Caco-2 (cell line): ENCODE data around the gene WDR44. TPM values are rescaled to one million over a fixed set of nuclear protein-coding genes. Genes with fewer than 3 reads are reported as not detected.

Source experiments
- BruUV-seq: library from RNA; stranded (reverse); fragments of 400-500 nt; replicated peaks from 2 replicates; lab custom pipeline; 2021; lab: Mats Ljungman, UMichigan
- CTCF ChIA-PET: fragments of 300-600 bp; sonication (Branson Sonifier 250); formaldehyde crosslinking; loops from one replicate; lab custom pipeline; 2022; ENCODE audit warnings: antibody characterized with exemption; lab: Charles Lee
- POLR2A ChIA-PET: fragments of 300-600 bp; sonication (Branson Sonifier 250); formaldehyde crosslinking; loops from one replicate; lab custom pipeline; 2022; ENCODE audit warnings: antibody characterized with exemption; lab: Charles Lee
- DNase-seq, 2 experiments: peaks; one replicate each; pipeline versions ENCODE4 v3.0.0 to v3.0.0-alpha.2; 2020 to 2022
- H3K27me3 ChIP-seq: replicated peaks from 2 replicates; pipeline ENCODE4 v1.6.0; 2011; ENCODE audit warnings: low read length; ENCODE audit not compliant: control insufficient read depth, insufficient read depth
- H3K36me3 ChIP-seq: 2 replicates; pipeline ENCODE4 v1.5.1; 2011; ENCODE audit warnings: low read length; ENCODE audit not compliant: control insufficient read depth, insufficient read depth
- H3K4me1 ChIP-seq: fragments of 250-450 bp; sonication (Bioruptor Pico); 2 replicates; pipeline ENCODE4 v1.5.1; 2020; ENCODE audit warnings: mild to moderate bottlenecking
- H3K4me3 ChIP-seq: 2 replicates; pipeline ENCODE4 v1.5.1; 2011; ENCODE audit warnings: low read depth, mild to moderate bottlenecking, control low read depth, low read length
- H3K9me3 ChIP-seq: fragments of 250-450 bp; sonication (Bioruptor Pico); 2 replicates; pipeline ENCODE4 v1.5.1; 2020; ENCODE audit warnings: mild to moderate bottlenecking, moderate library complexity
- H3K27ac Mint-ChIP-seq: one replicate; pipeline ENCODE4 v1.8.0; 2022; ENCODE audit warnings: mixed read lengths; ENCODE audit not compliant: unreplicated experiment
- H3K27me3 Mint-ChIP-seq: one replicate; pipeline ENCODE4 v1.8.0; 2022; ENCODE audit warnings: mixed read lengths; ENCODE audit not compliant: insufficient read depth, unreplicated experiment
- H3K36me3 Mint-ChIP-seq: one replicate; pipeline ENCODE4 v1.8.0; 2022; ENCODE audit warnings: mild to moderate bottlenecking, mixed read lengths; ENCODE audit not compliant: insufficient read depth, unreplicated experiment
- H3K4me1 Mint-ChIP-seq: one replicate; pipeline ENCODE4 v1.8.0; 2022; ENCODE audit warnings: low read depth, mixed read lengths; ENCODE audit not compliant: unreplicated experiment
- H3K4me3 Mint-ChIP-seq: one replicate; pipeline ENCODE4 v1.8.0; 2022; ENCODE audit warnings: mild to moderate bottlenecking, moderate library complexity, mixed read lengths; ENCODE audit not compliant: unreplicated experiment
- H3K9me3 Mint-ChIP-seq: one replicate; pipeline ENCODE4 v1.8.0; 2022; ENCODE audit warnings: mixed read lengths; ENCODE audit not compliant: unreplicated experiment
- intact Hi-C: fragments of 100-400 bp; cut with micrococcal nuclease; formaldehyde crosslinking; loops from one replicate; pipeline ENCODE4 v1.10.0; 2022; ENCODE audit not compliant: unreplicated experiment
- microRNA-seq: library from miRNA; unstranded; fragments of <30 nt; microRNA quantifications from one replicate; pipeline ENCODE4 v1.2.0, GENCODE V29; 2022
- total RNA-seq: library from RNA; stranded (reverse); gene quantifications from 2 replicates; pipeline ENCODE4 v1.2.3, GENCODE V29; 2022
- TF ChIP-seq, protein P1 (sequence below), 2 experiments: fragments of 200-600 bp in 1 of 2; IDR thresholded peaks; 1 replicate in 1 of 2; 2 replicates in 1 of 2; pipeline versions ENCODE4 v1.5.1 to v1.8.0; 2011 to 2022; ENCODE audit warnings: antibody characterized with exemption in 1 of 2, control low read depth in 1 of 2, inconsistent platforms in 1 of 2, low read depth in 1 of 2, low read length in 1 of 2, mild to moderate bottlenecking in 1 of 2, moderate library complexity in 1 of 2; ENCODE audit not compliant: insufficient read depth in 1 of 2, severe bottlenecking in 1 of 2, unreplicated experiment in 1 of 2

The WDR44 gene
- total RNA-seq, 1 experiment from 2014 or later, result 9.9 TPM

GRCh38 chrX:118498351-118498750 lies 152.4 kb downstream of the WDR44 start:
- intact Hi-C loops, result no loop called here
- 0 out of 2 replicates have a peak, but pooled peaks cover 6% of the 10 kb centered on the region for H3K4me1 ChIP-seq
- DNase-seq, result no peak
- Mint-ChIP-seq H3K9me3 (no peaks in the 10 kb centered on the region), H3K27ac (no peak overlapping the region), H3K27me3 (no peaks in the 10 kb centered on the region), H3K36me3 (no peaks in the 10 kb centered on the region), H3K4me3 (no peak overlapping the region), H3K4me1 (no peaks in the 10 kb centered on the region)
- no peak overlapping the region for H3K4me3 ChIP-seq
- TF ChIP-seq, protein P1, sequence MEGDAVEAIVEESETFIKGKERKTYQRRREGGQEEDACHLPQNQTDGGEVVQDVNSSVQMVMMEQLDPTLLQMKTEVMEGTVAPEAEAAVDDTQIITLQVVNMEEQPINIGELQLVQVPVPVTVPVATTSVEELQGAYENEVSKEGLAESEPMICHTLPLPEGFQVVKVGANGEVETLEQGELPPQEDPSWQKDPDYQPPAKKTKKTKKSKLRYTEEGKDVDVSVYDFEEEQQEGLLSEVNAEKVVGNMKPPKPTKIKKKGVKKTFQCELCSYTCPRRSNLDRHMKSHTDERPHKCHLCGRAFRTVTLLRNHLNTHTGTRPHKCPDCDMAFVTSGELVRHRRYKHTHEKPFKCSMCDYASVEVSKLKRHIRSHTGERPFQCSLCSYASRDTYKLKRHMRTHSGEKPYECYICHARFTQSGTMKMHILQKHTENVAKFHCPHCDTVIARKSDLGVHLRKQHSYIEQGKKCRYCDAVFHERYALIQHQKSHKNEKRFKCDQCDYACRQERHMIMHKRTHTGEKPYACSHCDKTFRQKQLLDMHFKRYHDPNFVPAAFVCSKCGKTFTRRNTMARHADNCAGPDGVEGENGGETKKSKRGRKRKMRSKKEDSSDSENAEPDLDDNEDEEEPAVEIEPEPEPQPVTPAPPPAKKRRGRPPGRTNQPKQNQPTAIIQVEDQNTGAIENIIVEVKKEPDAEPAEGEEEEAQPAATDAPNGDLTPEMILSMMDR (IDR thresholded peaks at IDR 0.05; ENCODE audit: insufficient read depth in 1 of 2, low read depth in 1 of 2, low read length in 1 of 2, severe bottlenecking in 1 of 2, unreplicated experiment in 1 of 2), result no peak
- CTCF ChIA-PET, result interaction anchor here (1.3 kb wide), 1 partner anchor 39 kb away, joined by 9 read pairs; no protein-coding TSS in a partner anchor
- no peaks in the 10 kb centered on the region for H3K9me3 ChIP-seq
- BruUV-seq, result no TSS peak
- H3K36me3 ChIP-seq, result no peaks in the 10 kb centered on the region
- POLR2A ChIA-PET, result no interaction called here
- no peaks in the 10 kb centered on the region for H3K27me3 ChIP-seq

DNA sequence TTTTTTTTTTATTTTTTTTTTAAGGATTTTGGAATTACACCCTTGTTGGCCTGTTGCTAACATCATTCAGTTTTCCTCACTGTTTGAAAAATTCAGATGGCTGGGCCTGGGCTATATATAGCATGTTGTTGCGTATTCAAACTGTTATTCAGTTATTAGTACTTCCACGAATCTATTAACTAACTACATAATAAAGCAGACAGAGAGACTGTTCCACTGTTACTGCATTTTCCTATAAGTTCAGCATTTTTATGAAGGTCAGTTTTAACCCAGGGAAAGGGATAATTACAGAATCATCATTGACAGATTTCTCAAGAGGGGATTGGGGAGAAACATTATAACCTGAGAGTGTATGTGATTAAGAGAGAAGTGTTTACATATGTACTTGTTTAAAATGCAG lies 152.8 kb downstream of the WDR44 start:
- intact Hi-C loops, result no loop called here
- Mint-ChIP-seq H3K4me3 (peak overlapping the region; percentile 51), H3K27ac (no peak overlapping the region), H3K9me3 (no peaks in the 10 kb centered on the region), H3K27me3 (no peaks in the 10 kb centered on the region), H3K4me1 (no peaks in the 10 kb centered on the region), H3K36me3 (no peaks in the 10 kb centered on the region)
- no peak for DNase-seq
- TF ChIP-seq, protein P1 (IDR thresholded peaks at IDR 0.05; ENCODE audit: insufficient read depth in 1 of 2, low read depth in 1 of 2, low read length in 1 of 2, severe bottlenecking in 1 of 2, unreplicated experiment in 1 of 2), result no peak
- ChIA-PET CTCF (interaction anchor here (1.3 kb wide), 1 partner anchor 39 kb away, joined by 9 read pairs; no protein-coding TSS in a partner anchor), POLR2A (no interaction called here)
- no peak overlapping the region for H3K4me3 ChIP-seq
- 0 out of 2 replicates have a peak, but pooled peaks cover 6% of the 10 kb centered on the region for H3K4me1 ChIP-seq
- H3K36me3 ChIP-seq, result no peaks in the 10 kb centered on the region
- no peaks in the 10 kb centered on the region for H3K9me3 ChIP-seq
- H3K27me3 ChIP-seq, result no peaks in the 10 kb centered on the region
- BruUV-seq, result no TSS peak

DNA sequence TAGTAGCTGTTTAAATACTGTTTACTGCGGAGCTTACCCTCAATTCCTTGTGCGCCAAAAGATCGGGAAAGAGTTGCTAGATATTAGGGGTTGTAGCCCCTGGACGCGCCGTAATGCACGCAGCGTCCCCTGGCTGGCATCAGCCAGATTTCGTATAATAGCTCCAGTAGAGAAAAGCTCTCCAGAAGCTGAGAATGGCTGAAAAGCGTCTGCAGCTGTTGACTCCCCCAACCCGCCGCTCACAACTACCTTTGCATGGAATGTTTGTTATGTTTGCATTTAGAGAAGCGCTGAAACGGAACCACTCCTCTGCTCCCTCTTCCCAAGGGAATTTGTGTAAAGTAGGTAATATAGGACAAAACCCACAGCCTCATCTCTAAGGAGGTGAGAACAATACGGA lies 153.4 kb downstream of the WDR44 start:
- Mint-ChIP-seq H3K27ac (no peak overlapping the region), H3K27me3 (no peaks in the 10 kb centered on the region), H3K4me3 (peak overlapping the region; percentile 51), H3K9me3 (no peaks in the 10 kb centered on the region), H3K4me1 (no peaks in the 10 kb centered on the region), H3K36me3 (no peaks in the 10 kb centered on the region)
- Histone ChIP-seq H3K27me3 (no peaks in the 10 kb centered on the region), H3K9me3 (no peaks in the 10 kb centered on the region), H3K36me3 (no peaks in the 10 kb centered on the region), H3K4me3 (no peak overlapping the region), H3K4me1 (0 out of 2 replicates have a peak, but pooled peaks cover 6% of the 10 kb centered on the region)
- no TSS peak for BruUV-seq
- POLR2A ChIA-PET, result no interaction called here
- CTCF ChIA-PET, result interaction anchor here (1.3 kb wide), 1 partner anchor 40 kb away, joined by 9 read pairs; no protein-coding TSS in a partner anchor
- intact Hi-C loops, result no loop called here
- DNase-seq, result no peak
- TF ChIP-seq, protein P1 (IDR thresholded peaks at IDR 0.05; ENCODE audit: insufficient read depth in 1 of 2, low read depth in 1 of 2, low read length in 1 of 2, severe bottlenecking in 1 of 2, unreplicated experiment in 1 of 2), result no peak

Small RNA genes within 50 kb of the gene (microRNA-seq; reads per million reads assigned to microRNA genes)
- 6.1 reads per million, percentile 37 among the genes with 10 or more reads in this experiment for gene MIR1277

Other genes starting within 250 kb of the WDR44 start
- gene KLHL13, start 229.3 kb upstream of the WDR44 start, total RNA-seq, result 8.7 and 9.1 TPM in 2 replicates
- gene DOCK11, start 149.7 kb downstream of the WDR44 start, total RNA-seq, result 2.7 TPM in 2 replicates